ENCODE measurements around the gene CNTNAP2. TPM values are rescaled to one million over a fixed set of nuclear protein-coding genes. Genes with fewer than 3 reads are reported as not detected.

CNTNAP2 gene
- total RNA-seq, 1 experiment from 2014 or later, result 0.03 TPM

DNA sequence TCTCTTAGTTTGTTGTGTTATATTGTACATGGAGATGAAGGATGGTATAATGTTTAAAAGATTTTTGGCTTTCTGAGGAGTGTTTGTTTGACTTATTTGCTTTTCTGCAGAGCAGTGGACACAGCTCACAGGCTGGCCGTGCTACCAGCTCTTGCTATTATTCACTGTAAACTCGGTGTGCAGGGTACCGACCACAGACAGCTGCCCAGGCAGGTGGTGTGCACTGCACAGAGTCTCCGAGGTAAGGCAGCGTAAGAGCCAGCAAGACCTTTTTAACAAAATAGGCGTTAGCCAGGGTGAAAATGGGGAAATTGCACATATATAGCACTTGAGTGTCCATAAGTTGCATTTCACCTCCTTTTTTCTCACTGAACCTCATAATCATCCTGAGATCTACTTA lies 438.0 kb downstream of the CNTNAP2 start:
- ChIA-PET CTCF (no interaction called here), POLR2A (no interaction called here)
- intact Hi-C loops (cut with micrococcal nuclease; ENCODE audit: unreplicated experiment) (no loop called here), in situ Hi-C loops (cut with HindIII; ENCODE audit: low pct_unique_long_range_greater_than_20kb, low sequenced_read_pairs) (no loop called here)
- Histone ChIP-seq H3K27ac (ENCODE audit: low read length) (no peak overlapping the region), H3K36me3 (ENCODE audit: control insufficient read depth, insufficient read depth, low read length) (no peaks in the 10 kb centered on the region), H3K4me1 (ENCODE audit: control insufficient read depth, insufficient read depth, low read length) (no peaks in the 10 kb centered on the region), H3K9me3 (ENCODE audit: control insufficient read depth, insufficient read depth, low read depth, low read length) (no peaks in the 10 kb centered on the region), H3K4me3 (ENCODE audit: low read depth in 2 of 2, low read length in 2 of 2) (no peak overlapping the region), H3K27me3 (ENCODE audit: control insufficient read depth, insufficient read depth, low read length) (no peaks in the 10 kb centered on the region)
- no peak for ATAC-seq
- DNase-seq (ENCODE audit: low read depth, low spot score), result no peak
- TF ChIP-seq SIN3A (IDR thresholded peaks at IDR 0.05; ENCODE audit: borderline replicate concordance, insufficient read depth, low read depth, low read length), result no peak
- no peak for TF ChIP-seq POLR2AphosphoS5 (IDR thresholded peaks at IDR 0.05; ENCODE audit: low read depth, low read length)
- TF ChIP-seq, protein P1, sequence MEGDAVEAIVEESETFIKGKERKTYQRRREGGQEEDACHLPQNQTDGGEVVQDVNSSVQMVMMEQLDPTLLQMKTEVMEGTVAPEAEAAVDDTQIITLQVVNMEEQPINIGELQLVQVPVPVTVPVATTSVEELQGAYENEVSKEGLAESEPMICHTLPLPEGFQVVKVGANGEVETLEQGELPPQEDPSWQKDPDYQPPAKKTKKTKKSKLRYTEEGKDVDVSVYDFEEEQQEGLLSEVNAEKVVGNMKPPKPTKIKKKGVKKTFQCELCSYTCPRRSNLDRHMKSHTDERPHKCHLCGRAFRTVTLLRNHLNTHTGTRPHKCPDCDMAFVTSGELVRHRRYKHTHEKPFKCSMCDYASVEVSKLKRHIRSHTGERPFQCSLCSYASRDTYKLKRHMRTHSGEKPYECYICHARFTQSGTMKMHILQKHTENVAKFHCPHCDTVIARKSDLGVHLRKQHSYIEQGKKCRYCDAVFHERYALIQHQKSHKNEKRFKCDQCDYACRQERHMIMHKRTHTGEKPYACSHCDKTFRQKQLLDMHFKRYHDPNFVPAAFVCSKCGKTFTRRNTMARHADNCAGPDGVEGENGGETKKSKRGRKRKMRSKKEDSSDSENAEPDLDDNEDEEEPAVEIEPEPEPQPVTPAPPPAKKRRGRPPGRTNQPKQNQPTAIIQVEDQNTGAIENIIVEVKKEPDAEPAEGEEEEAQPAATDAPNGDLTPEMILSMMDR (IDR thresholded peaks at IDR 0.05), result no peak
- no peak for TF ChIP-seq TCF7L2 (IDR thresholded peaks at IDR 0.05; ENCODE audit: low read depth, low read length)
- TF ChIP-seq, protein P2, sequence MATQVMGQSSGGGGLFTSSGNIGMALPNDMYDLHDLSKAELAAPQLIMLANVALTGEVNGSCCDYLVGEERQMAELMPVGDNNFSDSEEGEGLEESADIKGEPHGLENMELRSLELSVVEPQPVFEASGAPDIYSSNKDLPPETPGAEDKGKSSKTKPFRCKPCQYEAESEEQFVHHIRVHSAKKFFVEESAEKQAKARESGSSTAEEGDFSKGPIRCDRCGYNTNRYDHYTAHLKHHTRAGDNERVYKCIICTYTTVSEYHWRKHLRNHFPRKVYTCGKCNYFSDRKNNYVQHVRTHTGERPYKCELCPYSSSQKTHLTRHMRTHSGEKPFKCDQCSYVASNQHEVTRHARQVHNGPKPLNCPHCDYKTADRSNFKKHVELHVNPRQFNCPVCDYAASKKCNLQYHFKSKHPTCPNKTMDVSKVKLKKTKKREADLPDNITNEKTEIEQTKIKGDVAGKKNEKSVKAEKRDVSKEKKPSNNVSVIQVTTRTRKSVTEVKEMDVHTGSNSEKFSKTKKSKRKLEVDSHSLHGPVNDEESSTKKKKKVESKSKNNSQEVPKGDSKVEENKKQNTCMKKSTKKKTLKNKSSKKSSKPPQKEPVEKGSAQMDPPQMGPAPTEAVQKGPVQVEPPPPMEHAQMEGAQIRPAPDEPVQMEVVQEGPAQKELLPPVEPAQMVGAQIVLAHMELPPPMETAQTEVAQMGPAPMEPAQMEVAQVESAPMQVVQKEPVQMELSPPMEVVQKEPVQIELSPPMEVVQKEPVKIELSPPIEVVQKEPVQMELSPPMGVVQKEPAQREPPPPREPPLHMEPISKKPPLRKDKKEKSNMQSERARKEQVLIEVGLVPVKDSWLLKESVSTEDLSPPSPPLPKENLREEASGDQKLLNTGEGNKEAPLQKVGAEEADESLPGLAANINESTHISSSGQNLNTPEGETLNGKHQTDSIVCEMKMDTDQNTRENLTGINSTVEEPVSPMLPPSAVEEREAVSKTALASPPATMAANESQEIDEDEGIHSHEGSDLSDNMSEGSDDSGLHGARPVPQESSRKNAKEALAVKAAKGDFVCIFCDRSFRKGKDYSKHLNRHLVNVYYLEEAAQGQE (IDR thresholded peaks at IDR 0.05; ENCODE audit: insufficient read depth in 1 of 2, low read depth in 2 of 2, low read length in 1 of 2), result no peak
- no TSS peak for BruUV-seq (replicated peaks)

DNA sequence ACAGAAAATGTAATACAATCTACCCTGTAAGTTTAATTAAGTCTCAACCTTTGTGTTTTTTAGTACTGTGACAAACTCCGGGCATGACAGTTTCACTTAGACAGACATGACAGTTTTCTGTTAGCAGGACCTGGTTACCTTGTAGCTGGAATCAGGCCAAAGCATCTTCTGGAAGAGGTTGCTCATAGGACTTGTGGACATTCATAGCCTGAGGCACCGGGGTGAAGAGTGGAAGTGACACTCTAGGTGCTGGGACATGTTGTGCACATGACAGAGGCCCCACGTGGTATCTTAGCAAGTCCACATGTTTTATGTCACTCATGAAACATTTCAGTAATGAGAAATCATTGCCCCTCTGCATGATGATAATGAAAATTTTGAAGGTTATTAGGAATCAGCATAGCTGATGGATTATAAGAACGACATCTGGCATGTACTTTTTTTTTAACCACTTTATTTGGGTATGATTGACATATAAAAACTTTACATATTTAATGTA lies 441.4 kb downstream of the CNTNAP2 start:
- in situ Hi-C loops (cut with HindIII; ENCODE audit: low pct_unique_long_range_greater_than_20kb, low sequenced_read_pairs) (no loop called here), intact Hi-C loops (cut with micrococcal nuclease; ENCODE audit: unreplicated experiment) (no loop called here)
- H3K9me3 ChIP-seq (ENCODE audit: control insufficient read depth, insufficient read depth, low read depth, low read length), result no peaks in the 10 kb centered on the region
- ATAC-seq, result no peak
- POLR2A ChIA-PET, result no interaction called here
- no TSS peak for BruUV-seq (replicated peaks)
- CTCF ChIA-PET, result no interaction called here
- H3K4me3 ChIP-seq (ENCODE audit: low read depth in 2 of 2, low read length in 2 of 2), result no peak overlapping the region
- H3K27ac ChIP-seq (ENCODE audit: low read length), result no peak overlapping the region
- H3K36me3 ChIP-seq (ENCODE audit: control insufficient read depth, insufficient read depth, low read length), result no peaks in the 10 kb centered on the region; the same call in 1 of the 2 replicates
- no peaks in the 10 kb centered on the region for H3K4me1 ChIP-seq (ENCODE audit: control insufficient read depth, insufficient read depth, low read length)
- DNase-seq (ENCODE audit: low read depth, low spot score), result no peak
- no peaks in the 10 kb centered on the region for H3K27me3 ChIP-seq (ENCODE audit: control insufficient read depth, insufficient read depth, low read length)
- TF ChIP-seq, protein P2 (IDR thresholded peaks at IDR 0.05; ENCODE audit: insufficient read depth in 1 of 2, low read depth in 2 of 2, low read length in 1 of 2), result no peak
- TF ChIP-seq TCF7L2 (IDR thresholded peaks at IDR 0.05; ENCODE audit: low read depth, low read length) (no peak), SIN3A (IDR thresholded peaks at IDR 0.05; ENCODE audit: borderline replicate concordance, insufficient read depth, low read depth, low read length) (no peak), POLR2AphosphoS5 (IDR thresholded peaks at IDR 0.05; ENCODE audit: low read depth, low read length) (no peak)
- TF ChIP-seq, protein P1 (IDR thresholded peaks at IDR 0.05), result no peak
